ENCODE data around the gene PANK1.

PANK1 gene

GRCh38 chr10:89666138-89666537, 21.1 kb upstream of the PANK1 start:
- H3K4me3 ChIP-seq (ENCODE audit: low read length) = no peak overlapping the region
- H3K27me3 ChIP-seq (ENCODE audit: insufficient read depth, low read length) = no peaks in the 10 kb centered on the region
- H3K9ac ChIP-seq (ENCODE audit: low read depth, low read length) = no peak overlapping the region
- no peaks in the 10 kb centered on the region for H3K36me3 ChIP-seq (ENCODE audit: insufficient read depth, low read depth, low read length)
- H3K9me3 ChIP-seq (ENCODE audit: insufficient read depth, low read depth, low read length) = no peaks in the 10 kb centered on the region
- no peaks in the 10 kb centered on the region for H3K4me1 ChIP-seq (ENCODE audit: insufficient read depth, low read length)
- H3K27ac ChIP-seq (ENCODE audit: low read length) = no peak overlapping the region

DNA sequence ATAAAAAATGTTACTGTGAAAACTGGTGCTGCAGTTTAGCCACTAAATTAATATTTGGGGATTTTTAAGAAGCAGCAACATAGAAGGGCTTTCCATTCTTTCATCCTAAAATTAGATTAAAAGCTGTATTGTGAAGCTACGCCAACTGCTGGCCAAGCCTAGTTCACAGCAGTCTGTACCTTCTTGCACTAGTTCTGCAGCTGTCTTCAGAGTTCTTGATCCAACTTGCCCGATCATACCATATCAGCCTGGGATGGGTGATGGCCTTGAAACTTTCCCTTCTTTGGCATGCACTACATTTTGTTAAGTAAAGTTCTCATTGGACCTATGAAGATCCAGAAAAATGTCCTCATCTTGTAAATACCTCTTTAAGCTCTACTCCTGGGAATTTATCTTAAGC, 20.3 kb upstream of the PANK1 start:
- H3K9me3 ChIP-seq (ENCODE audit: insufficient read depth, low read depth, low read length) = no peaks in the 10 kb centered on the region
- no peaks in the 10 kb centered on the region for H3K4me1 ChIP-seq (ENCODE audit: insufficient read depth, low read length)
- H3K4me3 ChIP-seq (ENCODE audit: low read length) = no peak overlapping the region
- no peak overlapping the region for H3K9ac ChIP-seq (ENCODE audit: low read depth, low read length)
- H3K36me3 ChIP-seq (ENCODE audit: insufficient read depth, low read depth, low read length) = no peaks in the 10 kb centered on the region
- no peaks in the 10 kb centered on the region for H3K27me3 ChIP-seq (ENCODE audit: insufficient read depth, low read length)
- no peak overlapping the region for H3K27ac ChIP-seq (ENCODE audit: low read length)

- Histone ChIP-seq H3K27ac (ENCODE audit: low read length) (no peak overlapping the region), H3K36me3 (ENCODE audit: insufficient read depth, low read depth, low read length) (no peaks in the 10 kb centered on the region), H3K4me1 (ENCODE audit: insufficient read depth, low read length) (no peaks in the 10 kb centered on the region), H3K27me3 (ENCODE audit: insufficient read depth, low read length) (no peaks in the 10 kb centered on the region), H3K9ac (ENCODE audit: low read depth, low read length) (no peak overlapping the region), H3K9me3 (ENCODE audit: insufficient read depth, low read depth, low read length) (no peaks in the 10 kb centered on the region), H3K4me3 (ENCODE audit: low read length) (no peak overlapping the region)
Observed at GRCh38 chr10:89664203-89664602, 19.2 kb upstream of the PANK1 start.

DNA sequence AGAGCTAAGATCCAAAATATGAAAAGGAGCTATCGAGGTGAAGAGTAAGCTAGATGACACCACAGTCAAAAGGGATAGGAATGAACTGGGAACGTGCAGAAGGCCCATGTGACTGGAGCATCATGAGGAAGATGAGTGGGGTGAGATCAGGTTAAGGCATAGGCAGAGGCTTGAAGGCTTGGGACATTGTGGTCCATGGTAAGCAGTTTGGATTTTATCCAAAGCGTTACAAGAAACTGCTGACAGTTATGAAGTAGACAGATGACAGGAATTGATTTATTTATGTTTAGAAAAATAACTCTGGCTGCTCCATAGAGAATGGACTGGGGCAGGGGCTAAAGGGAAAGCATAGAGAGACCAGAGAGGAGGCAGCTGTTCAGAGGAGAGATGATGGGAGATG, 18.1 kb upstream of the PANK1 start:
- Histone ChIP-seq H3K9ac (ENCODE audit: low read depth, low read length) (no peak overlapping the region), H3K27me3 (ENCODE audit: insufficient read depth, low read length) (no peaks in the 10 kb centered on the region)

GRCh38 chr10:89662596-89662995, 17.6 kb upstream of the PANK1 start:
- no peaks in the 10 kb centered on the region for H3K36me3 ChIP-seq (ENCODE audit: insufficient read depth, low read depth, low read length)
- no peaks in the 10 kb centered on the region for H3K27me3 ChIP-seq (ENCODE audit: insufficient read depth, low read length)
- no peaks in the 10 kb centered on the region for H3K4me1 ChIP-seq (ENCODE audit: insufficient read depth, low read length)
- no peak overlapping the region for H3K27ac ChIP-seq (ENCODE audit: low read length)
- H3K9ac ChIP-seq (ENCODE audit: low read depth, low read length) = no peak overlapping the region
- no peaks in the 10 kb centered on the region for H3K9me3 ChIP-seq (ENCODE audit: insufficient read depth, low read depth, low read length)
- H3K4me3 ChIP-seq (ENCODE audit: low read length) = no peak overlapping the region

More for the DNA sequence above, 18.1 kb upstream of the PANK1 start:
- no peak overlapping the region for H3K4me3 ChIP-seq (ENCODE audit: low read length)
- no peaks in the 10 kb centered on the region for H3K4me1 ChIP-seq (ENCODE audit: insufficient read depth, low read length)
- H3K27ac ChIP-seq (ENCODE audit: low read length) = no peak overlapping the region
- no peaks in the 10 kb centered on the region for H3K36me3 ChIP-seq (ENCODE audit: insufficient read depth, low read depth, low read length)
- H3K9me3 ChIP-seq (ENCODE audit: insufficient read depth, low read depth, low read length) = no peaks in the 10 kb centered on the region

DNA sequence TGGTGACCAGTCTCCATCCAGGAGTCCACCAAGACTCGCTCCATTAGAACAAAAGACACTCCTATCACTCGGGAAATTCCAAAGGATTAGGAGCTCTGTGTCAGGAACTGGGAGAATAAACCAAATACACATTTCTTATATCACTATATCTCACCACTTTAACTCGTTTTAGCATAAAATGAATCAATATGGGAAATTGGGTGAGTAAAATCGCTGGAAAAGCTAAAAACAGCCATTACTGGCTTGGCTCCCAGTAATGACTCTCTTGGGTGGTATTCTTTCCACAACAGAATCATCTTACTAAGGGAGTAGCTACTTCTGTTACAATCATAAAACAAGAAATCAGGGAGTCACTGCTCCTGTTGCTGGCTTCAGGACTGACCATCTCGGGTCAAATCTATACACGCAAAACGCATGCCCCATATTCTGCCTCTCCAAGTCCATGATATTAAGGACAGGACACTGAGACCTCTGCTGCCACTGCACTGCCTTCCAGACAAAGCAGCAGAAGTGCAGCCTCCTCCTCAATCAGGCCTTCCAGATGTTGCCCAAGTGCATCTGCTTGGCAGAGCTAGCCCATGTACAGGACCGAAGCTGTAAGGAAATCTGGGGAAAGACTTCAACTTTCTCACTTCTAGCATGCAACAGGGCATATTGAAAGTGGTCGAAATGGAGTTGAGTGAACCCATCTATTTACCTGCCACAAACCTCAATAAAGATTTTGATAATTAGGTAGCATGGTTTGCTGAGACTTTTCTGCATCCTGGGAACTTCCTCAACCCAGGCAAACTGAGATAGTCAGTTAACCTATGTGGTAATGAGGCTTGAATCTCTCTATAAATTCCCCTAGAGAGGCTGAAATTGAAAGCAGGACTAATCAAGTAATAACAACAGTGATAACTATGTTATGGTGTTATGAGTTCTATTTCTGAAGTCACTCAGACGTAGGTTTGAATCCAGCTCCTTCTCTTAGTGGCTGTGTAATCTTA, 14.4 kb upstream of the PANK1 start:
- Histone ChIP-seq H3K4me3 (ENCODE audit: low read length) (no peak overlapping the region), H3K9me3 (ENCODE audit: insufficient read depth, low read depth, low read length) (no peaks in the 10 kb centered on the region; the same call in 1 of the 2 replicates), H3K36me3 (ENCODE audit: insufficient read depth, low read depth, low read length) (no peaks in the 10 kb centered on the region), H3K27me3 (ENCODE audit: insufficient read depth, low read length) (no peaks in the 10 kb centered on the region), H3K9ac (ENCODE audit: low read depth, low read length) (no peak overlapping the region), H3K4me1 (ENCODE audit: insufficient read depth, low read length) (no peaks in the 10 kb centered on the region), H3K27ac (ENCODE audit: low read length) (no peak overlapping the region)

DNA sequence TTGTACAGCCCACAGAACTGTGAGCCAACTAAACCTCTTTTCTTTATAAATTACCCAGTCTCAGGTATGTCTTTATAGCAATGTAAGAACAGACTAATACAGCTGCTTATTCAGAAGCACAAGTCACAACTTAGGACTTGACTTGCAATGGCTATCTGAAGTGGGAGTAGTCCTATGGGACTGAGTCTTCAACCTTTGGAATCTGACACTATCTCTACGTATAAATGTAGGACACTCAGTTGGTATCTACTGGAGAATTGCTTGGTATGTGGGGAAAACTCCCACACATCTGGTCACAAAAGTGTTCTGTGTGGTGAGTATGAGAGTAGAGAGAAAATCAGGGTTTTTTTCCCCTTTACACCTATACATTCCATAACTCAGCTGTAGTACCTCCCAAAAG, 12.3 kb upstream of the PANK1 start:
- Histone ChIP-seq H3K4me1 (ENCODE audit: insufficient read depth, low read length) (no peaks in the 10 kb centered on the region), H3K27me3 (ENCODE audit: insufficient read depth, low read length) (no peaks in the 10 kb centered on the region), H3K36me3 (ENCODE audit: insufficient read depth, low read depth, low read length) (no peaks in the 10 kb centered on the region)

GRCh38 chr10:89655722-89656121, 10.7 kb upstream of the PANK1 start:
- H3K27ac ChIP-seq (ENCODE audit: low read length) = no peak overlapping the region
- no peak overlapping the region for H3K4me3 ChIP-seq (ENCODE audit: low read length)
- H3K4me1 ChIP-seq (ENCODE audit: insufficient read depth, low read length) = no peaks in the 10 kb centered on the region; the same call in 1 of the 2 replicates
- H3K9me3 ChIP-seq (ENCODE audit: insufficient read depth, low read depth, low read length) = no peaks in the 10 kb centered on the region; the same call in 1 of the 2 replicates
- no peaks in the 10 kb centered on the region for H3K36me3 ChIP-seq (ENCODE audit: insufficient read depth, low read depth, low read length)
- no peaks in the 10 kb centered on the region for H3K27me3 ChIP-seq (ENCODE audit: insufficient read depth, low read length)
- no peak overlapping the region for H3K9ac ChIP-seq (ENCODE audit: low read depth, low read length)

More for the DNA sequence above, 12.3 kb upstream of the PANK1 start:
- Histone ChIP-seq H3K27ac (ENCODE audit: low read length) (no peak overlapping the region), H3K9me3 (ENCODE audit: insufficient read depth, low read depth, low read length) (no peaks in the 10 kb centered on the region; the same call in 1 of the 2 replicates), H3K4me3 (ENCODE audit: low read length) (no peak overlapping the region), H3K9ac (ENCODE audit: low read depth, low read length) (no peak overlapping the region)

GRCh38 chr10:89653410-89653869, 8.4 kb upstream of the PANK1 start:
- Histone ChIP-seq H3K27ac (ENCODE audit: low read length) (no peak overlapping the region), H3K4me1 (ENCODE audit: insufficient read depth, low read length) (no peaks in the 10 kb centered on the region; the same call in 1 of the 2 replicates), H3K27me3 (ENCODE audit: insufficient read depth, low read length) (no peaks in the 10 kb centered on the region), H3K9ac (ENCODE audit: low read depth, low read length) (no peak overlapping the region), H3K9me3 (ENCODE audit: insufficient read depth, low read depth, low read length) (no peaks in the 10 kb centered on the region; the same call in 1 of the 2 replicates), H3K36me3 (ENCODE audit: insufficient read depth, low read depth, low read length) (no peaks in the 10 kb centered on the region), H3K4me3 (ENCODE audit: low read length) (no peak overlapping the region)

GRCh38 chr10:89652806-89653370, 7.8 kb upstream of the PANK1 start:
- Histone ChIP-seq H3K36me3 (ENCODE audit: insufficient read depth, low read depth, low read length) (no peaks in the 10 kb centered on the region), H3K9ac (ENCODE audit: low read depth, low read length) (no peak overlapping the region), H3K4me3 (ENCODE audit: low read length) (no peak overlapping the region), H3K9me3 (ENCODE audit: insufficient read depth, low read depth, low read length) (no peaks in the 10 kb centered on the region; the same call in 1 of the 2 replicates), H3K4me1 (ENCODE audit: insufficient read depth, low read length) (no peaks in the 10 kb centered on the region; the same call in 1 of the 2 replicates), H3K27ac (ENCODE audit: low read length) (no peak overlapping the region), H3K27me3 (ENCODE audit: insufficient read depth, low read length) (no peaks in the 10 kb centered on the region)

- no peaks in the 10 kb centered on the region; the same call in 1 of the 2 replicates for H3K9me3 ChIP-seq (ENCODE audit: insufficient read depth, low read depth, low read length)
- H3K4me3 ChIP-seq (ENCODE audit: low read length) = no peak overlapping the region
- H3K27me3 ChIP-seq (ENCODE audit: insufficient read depth, low read length) = no peaks in the 10 kb centered on the region
- peak overlapping the region; percentile 11 for H3K27ac ChIP-seq (ENCODE audit: low read length)
- H3K36me3 ChIP-seq (ENCODE audit: insufficient read depth, low read depth, low read length) = no peaks in the 10 kb centered on the region
- H3K4me1 ChIP-seq (ENCODE audit: insufficient read depth, low read length) = no peaks in the 10 kb centered on the region; the same call in 1 of the 2 replicates
- H3K9ac ChIP-seq (ENCODE audit: low read depth, low read length) = peak overlapping the region; percentile 8; the same call in 1 of the 2 replicates
Observed at GRCh38 chr10:89651916-89652573, 7.0 kb upstream of the PANK1 start.

Measured in iPS-20b (cell line).